Measurements from ENCODE around the gene CFAP73.

CFAP73 gene

DNA sequence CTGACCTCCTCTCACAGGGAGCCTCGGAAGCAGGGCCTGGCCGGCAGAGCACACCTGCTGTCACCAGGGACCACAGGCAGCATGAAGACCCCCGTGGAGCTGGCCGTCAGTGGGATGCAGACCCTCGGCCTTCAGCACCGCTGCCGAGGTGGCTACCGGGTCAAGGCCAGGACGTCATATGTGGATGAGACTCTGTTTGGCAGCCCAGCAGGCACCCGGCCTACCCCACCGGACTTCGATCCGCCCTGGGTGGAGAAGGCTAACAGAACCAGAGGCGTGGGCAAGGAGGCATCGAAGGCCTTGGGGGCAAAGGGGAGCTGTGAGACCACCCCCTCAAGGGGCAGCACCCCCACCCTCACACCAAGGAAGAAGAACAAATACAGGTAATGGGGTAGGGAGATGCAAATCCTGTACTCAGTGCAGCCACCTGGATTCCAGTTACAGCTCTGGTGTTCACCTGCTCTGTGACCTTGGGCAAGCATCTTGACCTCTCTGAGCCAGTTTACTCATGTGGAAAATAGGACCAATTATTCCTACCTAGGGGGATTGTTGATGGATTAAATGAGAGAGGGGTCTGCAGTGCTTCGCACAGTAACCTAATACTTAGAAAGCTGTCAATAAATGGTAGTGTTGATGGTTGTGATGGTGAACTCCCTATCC, 37.3 kb downstream of the CFAP73 start:
- peak overlapping the region; percentile 75; the same call in 1 of the 2 replicates for H3K4me3 ChIP-seq (ENCODE audit: low read depth, low read length)
- TF ChIP-seq, protein P1, sequence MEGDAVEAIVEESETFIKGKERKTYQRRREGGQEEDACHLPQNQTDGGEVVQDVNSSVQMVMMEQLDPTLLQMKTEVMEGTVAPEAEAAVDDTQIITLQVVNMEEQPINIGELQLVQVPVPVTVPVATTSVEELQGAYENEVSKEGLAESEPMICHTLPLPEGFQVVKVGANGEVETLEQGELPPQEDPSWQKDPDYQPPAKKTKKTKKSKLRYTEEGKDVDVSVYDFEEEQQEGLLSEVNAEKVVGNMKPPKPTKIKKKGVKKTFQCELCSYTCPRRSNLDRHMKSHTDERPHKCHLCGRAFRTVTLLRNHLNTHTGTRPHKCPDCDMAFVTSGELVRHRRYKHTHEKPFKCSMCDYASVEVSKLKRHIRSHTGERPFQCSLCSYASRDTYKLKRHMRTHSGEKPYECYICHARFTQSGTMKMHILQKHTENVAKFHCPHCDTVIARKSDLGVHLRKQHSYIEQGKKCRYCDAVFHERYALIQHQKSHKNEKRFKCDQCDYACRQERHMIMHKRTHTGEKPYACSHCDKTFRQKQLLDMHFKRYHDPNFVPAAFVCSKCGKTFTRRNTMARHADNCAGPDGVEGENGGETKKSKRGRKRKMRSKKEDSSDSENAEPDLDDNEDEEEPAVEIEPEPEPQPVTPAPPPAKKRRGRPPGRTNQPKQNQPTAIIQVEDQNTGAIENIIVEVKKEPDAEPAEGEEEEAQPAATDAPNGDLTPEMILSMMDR (IDR thresholded peaks at IDR 0.05; ENCODE audit: low read depth, low read length, missing control alignments) = no peak
- no peak for DNase-seq (ENCODE audit: low read depth)

DNA sequence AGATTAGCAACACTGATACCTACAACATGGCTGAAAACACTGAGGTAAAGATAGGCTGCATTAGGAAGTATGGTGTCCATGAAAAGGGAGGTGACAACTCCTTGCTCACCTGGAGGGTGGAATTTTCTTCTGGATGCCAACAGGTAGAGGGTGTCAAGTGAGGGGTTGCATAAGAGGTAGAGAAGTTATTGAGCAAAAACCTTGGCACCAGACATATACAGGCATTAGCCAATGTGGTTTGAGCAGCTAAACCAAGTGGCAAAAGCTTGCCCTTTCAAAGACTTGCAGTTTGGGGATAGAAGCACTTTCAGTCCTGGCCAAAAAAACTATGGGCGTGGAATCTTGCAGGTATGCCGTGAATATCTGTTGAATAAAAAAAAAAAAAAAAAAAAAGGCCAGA, 39.8 kb downstream of the CFAP73 start:
- DNase-seq (ENCODE audit: low read depth) = no peak
- TF ChIP-seq, protein P1 (IDR thresholded peaks at IDR 0.05; ENCODE audit: low read depth, low read length, missing control alignments) = no peak
- H3K4me3 ChIP-seq (ENCODE audit: low read depth, low read length) = no peak overlapping the region

GRCh38 chr12:113190761-113191160, 41.2 kb downstream of the CFAP73 start:
- DNase-seq (ENCODE audit: low read depth) = no peak
- H3K4me3 ChIP-seq (ENCODE audit: low read depth, low read length) = no peak overlapping the region
- TF ChIP-seq, protein P1 (IDR thresholded peaks at IDR 0.05; ENCODE audit: low read depth, low read length, missing control alignments) = no peak

DNA sequence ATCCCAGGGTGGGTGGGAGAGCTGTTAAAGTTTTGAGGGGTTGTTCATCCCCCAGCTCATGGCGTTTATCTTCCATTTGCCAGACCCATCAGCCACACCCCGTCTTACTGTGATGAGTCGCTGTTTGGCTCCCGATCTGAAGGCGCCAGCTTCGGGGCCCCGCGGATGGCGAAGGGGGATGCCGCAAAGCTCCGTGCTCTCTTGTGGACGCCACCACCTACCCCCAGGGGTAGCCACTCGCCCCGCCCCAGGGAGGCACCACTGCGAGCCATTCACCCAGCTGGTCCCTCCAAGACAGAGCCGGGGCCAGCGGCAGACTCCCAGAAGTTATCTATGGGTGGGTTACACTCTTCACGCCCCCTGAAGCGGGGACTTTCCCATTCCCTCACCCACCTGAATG, 41.7 kb downstream of the CFAP73 start:
- TF ChIP-seq, protein P1 (IDR thresholded peaks at IDR 0.05; ENCODE audit: low read depth, low read length, missing control alignments) = no peak
- DNase-seq (ENCODE audit: low read depth) = no peak
- no peak overlapping the region for H3K4me3 ChIP-seq (ENCODE audit: low read depth, low read length)

GRCh38 chr12:113194971-113195391, 45.5 kb downstream of the CFAP73 start:
- H3K4me3 ChIP-seq (ENCODE audit: low read depth, low read length) = no peak overlapping the region
- TF ChIP-seq, protein P1 (IDR thresholded peaks at IDR 0.05; ENCODE audit: low read depth, low read length, missing control alignments) = no peak
- DNase-seq (ENCODE audit: low read depth) = no peak

DNA sequence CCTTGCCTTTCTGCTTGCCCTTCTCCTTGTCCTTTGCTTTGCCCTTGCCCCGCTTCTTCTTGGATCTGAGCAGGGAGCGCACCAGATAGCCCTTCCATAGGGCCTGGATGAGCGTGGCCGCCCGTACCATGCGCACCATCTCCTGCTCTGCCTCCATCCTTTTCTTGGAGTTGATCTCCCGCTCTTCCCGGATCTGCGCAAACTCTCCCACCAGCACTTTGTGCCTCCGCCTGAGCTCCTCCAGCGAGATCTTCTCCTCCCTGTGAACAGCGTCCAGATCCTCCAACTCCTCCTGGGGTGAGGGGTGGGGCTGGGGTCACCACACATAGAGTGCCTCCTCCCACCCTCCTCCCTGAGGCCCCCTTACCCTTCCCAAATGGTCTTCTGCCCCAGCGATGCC, 46.1 kb downstream of the CFAP73 start:
- no peak for DNase-seq (ENCODE audit: low read depth)
- TF ChIP-seq, protein P1 (IDR thresholded peaks at IDR 0.05; ENCODE audit: low read depth, low read length, missing control alignments) = no peak
- no peak overlapping the region for H3K4me3 ChIP-seq (ENCODE audit: low read depth, low read length)

- no peak for DNase-seq (ENCODE audit: low read depth)
- TF ChIP-seq, protein P1 (IDR thresholded peaks at IDR 0.05; ENCODE audit: low read depth, low read length, missing control alignments) = no peak
- no peak overlapping the region for H3K4me3 ChIP-seq (ENCODE audit: low read depth, low read length)
Measured at GRCh38 chr12:113196582-113196981, 47.1 kb downstream of the CFAP73 start.
